Measurements from ENCODE around the gene EFEMP2.
"Not testable (repeated sequence)": the region's sequence is repeated elsewhere in the genome, so short reads cannot be mapped to it uniquely, and the experiment has no call there.

EFEMP2 gene

DNA sequence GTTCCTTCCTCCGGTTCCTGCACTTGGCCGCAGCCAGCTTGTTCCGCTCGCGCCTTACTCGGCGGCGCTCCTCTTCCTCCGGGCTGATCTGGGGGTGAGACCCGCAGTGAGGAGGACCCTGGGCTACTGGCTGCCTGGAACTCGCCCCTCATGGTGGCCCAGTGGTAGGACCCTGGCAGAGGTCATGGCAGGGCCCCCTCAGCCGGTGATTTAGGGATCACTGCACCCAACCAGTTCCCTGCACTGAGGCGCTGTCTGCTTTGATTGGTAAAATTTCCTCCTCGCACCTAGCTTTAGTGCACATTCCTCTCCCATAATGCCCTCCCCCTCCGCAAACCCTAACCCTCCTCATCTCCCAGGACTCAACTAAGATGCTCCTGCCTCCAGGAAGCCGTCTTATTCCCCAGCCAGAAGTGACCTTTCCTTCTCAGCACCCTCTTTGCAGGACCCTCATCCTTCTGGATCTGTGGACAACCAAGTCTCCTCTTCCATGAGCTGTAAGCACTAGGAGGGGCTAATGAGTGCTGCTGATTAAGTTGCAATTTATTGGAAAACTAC, 21.5 kb upstream of the EFEMP2 start:
- DNase-seq, result no peak
- TF ChIP-seq, protein P1, sequence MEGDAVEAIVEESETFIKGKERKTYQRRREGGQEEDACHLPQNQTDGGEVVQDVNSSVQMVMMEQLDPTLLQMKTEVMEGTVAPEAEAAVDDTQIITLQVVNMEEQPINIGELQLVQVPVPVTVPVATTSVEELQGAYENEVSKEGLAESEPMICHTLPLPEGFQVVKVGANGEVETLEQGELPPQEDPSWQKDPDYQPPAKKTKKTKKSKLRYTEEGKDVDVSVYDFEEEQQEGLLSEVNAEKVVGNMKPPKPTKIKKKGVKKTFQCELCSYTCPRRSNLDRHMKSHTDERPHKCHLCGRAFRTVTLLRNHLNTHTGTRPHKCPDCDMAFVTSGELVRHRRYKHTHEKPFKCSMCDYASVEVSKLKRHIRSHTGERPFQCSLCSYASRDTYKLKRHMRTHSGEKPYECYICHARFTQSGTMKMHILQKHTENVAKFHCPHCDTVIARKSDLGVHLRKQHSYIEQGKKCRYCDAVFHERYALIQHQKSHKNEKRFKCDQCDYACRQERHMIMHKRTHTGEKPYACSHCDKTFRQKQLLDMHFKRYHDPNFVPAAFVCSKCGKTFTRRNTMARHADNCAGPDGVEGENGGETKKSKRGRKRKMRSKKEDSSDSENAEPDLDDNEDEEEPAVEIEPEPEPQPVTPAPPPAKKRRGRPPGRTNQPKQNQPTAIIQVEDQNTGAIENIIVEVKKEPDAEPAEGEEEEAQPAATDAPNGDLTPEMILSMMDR (IDR thresholded peaks at IDR 0.05; ENCODE audit: low read depth, low read length), result no peak
- peaks cover 8% of the 10 kb centered on the region for H3K4me1 ChIP-seq
- H3K9me3 ChIP-seq, result no peaks in the 10 kb centered on the region; the same call in 1 of the 2 replicates
- H3K4me3 ChIP-seq (ENCODE audit: low read depth, low read length), result no peak overlapping the region
- H3K36me3 ChIP-seq, result no peaks in the 10 kb centered on the region
- peaks cover 11% of the 10 kb centered on the region for H3K27me3 ChIP-seq

DNA sequence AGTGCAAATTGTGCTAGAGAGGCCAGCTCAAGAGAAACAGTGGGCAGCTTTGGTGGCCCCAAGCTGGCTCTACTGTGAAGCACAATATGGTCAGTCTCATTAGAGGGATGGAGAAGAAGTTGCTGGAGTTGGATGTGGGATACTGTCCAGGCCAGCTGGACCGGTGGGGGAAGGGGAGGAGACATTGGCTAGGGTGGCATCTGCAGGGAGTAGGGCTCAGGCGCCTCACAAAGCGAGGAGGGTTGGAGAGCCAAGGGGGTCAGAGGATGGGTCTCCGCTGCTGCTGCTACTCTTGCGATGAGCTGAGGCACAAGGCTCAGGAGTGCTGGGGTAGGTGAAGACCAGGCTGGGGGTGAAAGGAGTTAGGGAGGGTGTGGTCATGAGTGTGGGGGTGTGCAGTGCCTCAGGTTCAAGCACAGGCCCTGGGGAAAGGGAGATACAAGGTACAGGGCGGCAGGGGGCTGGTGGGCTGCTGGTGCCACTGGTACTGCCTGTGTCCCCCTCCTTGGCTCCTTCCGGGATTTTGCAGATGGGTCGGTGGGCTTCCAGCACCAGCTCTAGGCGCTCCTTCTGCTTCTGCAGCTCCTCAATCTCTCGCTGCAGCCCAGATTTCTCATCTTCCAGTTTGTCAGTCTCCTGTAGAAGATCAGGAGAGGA, 20.2 kb upstream of the EFEMP2 start:
- Histone ChIP-seq H3K9me3 (no peaks in the 10 kb centered on the region), H3K27me3 (no peaks in the 10 kb centered on the region), H3K36me3 (no peaks in the 10 kb centered on the region), H3K4me1 (peaks cover 8% of the 10 kb centered on the region), H3K4me3 (ENCODE audit: low read depth, low read length) (peak overlapping the region; percentile 92)
- TF ChIP-seq, protein P1 (IDR thresholded peaks at IDR 0.05; ENCODE audit: low read depth, low read length), result no peak
- DNase-seq, result no peak

DNA sequence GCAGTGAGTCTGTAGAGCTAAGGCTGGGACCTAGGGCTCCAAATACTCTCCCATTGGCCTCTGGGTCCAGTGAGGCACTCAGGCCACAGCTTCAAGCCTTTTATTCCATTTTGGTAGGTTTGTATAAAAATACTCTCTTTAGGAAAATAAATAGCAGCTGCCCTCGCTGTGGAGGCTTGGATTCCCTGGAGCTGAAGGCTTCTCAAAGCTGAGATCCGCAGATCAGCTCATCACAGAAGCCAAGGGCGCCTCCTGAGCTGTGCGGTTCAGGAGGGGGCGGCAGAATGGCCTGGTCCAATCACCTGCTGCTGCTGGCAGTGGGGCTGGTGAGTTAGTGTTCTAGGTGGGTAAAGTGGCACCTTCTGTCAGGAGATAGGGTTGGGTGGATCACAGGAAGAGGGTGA, 19.5 kb upstream of the EFEMP2 start:
- H3K4me1 ChIP-seq, DNase-seq, H3K9me3 ChIP-seq, H3K27me3 ChIP-seq, H3K36me3 ChIP-seq: not testable (repeated sequence)
- H3K4me3 ChIP-seq (ENCODE audit: low read depth, low read length), result peak overlapping the region; percentile 92

DNA sequence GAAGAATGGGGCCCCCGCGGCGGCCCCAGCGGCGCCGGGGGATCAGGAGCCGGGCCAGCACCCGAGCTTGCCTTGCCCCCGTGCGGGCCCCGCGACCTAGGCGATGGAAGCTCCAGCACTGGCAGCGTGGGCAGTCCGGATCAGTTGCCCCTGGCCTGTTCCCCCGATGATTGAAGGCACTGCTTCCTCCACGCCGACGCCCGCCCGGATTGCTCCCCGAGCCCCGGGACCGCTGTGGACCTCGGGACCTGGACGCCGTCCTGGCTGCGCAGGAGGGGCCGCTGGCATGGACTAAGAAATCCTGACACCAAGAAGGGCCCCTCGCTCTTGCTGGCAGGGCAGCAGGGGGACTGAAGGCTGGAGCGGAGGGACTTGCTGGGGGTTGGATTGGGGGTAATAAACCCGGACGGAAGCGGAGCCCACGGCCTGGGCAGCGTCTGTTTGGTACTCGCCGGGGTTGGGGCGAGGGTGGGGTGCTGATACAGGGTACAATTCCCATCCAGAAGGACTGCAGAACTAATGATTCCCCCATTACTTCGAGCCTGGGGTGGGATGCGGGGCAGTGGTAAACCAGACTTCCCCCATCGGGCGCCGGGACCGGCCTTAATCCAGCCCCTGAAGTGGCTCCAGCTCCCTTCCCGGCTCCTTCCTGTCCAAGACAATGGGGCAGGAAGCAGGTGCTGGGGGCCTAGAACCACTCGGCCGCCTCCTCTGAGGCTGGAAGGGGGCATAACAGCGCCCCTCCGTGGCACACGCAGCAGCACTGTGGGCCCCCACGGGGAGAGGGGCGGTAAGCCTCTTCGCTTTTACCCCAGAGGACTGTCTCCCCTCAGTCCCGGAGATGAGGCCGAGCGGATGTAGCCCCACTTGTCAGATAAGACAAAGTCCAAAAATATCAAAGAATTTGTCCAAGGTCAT, 18.9 kb upstream of the EFEMP2 start:
- TF ChIP-seq, protein P1 (IDR thresholded peaks at IDR 0.05; ENCODE audit: low read depth, low read length), result peak; percentile 49; the same call in 1 of the 2 replicates
- DNase-seq, result peak; percentile 65
- peaks cover 6% of the 10 kb centered on the region; the same call in 1 of the 2 replicates for H3K36me3 ChIP-seq

DNA sequence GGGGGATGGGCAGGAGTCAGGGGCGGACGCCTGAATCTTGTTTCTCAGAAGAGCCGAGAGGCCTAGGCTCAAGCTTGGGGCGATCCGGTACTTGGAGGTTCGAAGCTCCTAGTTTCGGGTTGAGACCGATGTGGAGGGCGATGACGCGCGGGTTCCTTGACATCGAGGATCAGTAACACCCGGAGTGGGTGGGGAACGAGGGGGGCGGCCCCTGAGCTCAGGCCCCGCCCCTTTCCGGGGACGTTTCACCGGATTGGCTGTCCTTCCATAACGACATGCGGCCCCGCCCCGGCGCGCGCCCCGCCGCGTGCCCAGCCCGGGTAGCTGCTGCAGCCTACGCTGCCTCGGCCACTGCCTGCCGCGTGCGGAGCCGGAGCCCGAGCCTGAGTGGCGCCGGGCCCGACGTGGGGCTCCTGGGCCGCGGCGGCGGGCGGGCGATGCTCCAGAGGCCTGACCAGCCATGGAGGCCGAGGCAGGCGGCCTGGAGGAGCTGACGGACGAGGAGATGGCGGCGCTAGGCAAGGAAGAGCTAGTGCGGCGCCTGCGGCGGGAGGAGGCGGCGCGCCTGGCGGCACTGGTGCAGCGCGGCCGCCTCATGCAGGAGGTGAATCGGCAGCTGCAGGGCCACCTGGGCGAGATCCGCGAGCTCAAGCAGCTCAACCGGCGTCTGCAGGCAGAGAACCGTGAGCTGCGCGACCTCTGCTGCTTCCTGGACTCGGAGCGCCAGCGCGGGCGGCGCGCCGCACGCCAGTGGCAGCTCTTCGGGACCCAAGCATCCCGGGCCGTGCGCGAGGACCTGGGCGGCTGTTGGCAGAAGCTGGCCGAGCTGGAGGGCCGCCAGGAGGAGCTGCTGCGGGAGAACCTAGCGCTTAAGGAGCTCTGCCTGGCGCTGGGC, 18.0 kb upstream of the EFEMP2 start, which contains the start of gene CCDC85B:
TSS of gene CCDC85B (plus strand) at position 350 of the 895 bp plus-strand sequence. CDS start at position 461, 111 bp downstream.
- Histone ChIP-seq H3K4me1 (peaks cover 8% of the 10 kb centered on the region), H3K27me3 (no peaks in the 10 kb centered on the region), H3K4me3 (ENCODE audit: low read depth, low read length) (peak within 1 kb of the TSS; percentile 92), H3K9me3 (no peaks in the 10 kb centered on the region), H3K36me3 (peaks cover 10% of the 10 kb centered on the region)
- peak; percentile 99 for DNase-seq
- TF ChIP-seq, protein P1 (IDR thresholded peaks at IDR 0.05; ENCODE audit: low read depth, low read length), result peak; percentile 19

More for the DNA sequence above, 18.9 kb upstream of the EFEMP2 start:
- H3K4me1 ChIP-seq, result peaks cover 8% of the 10 kb centered on the region
- no peaks in the 10 kb centered on the region for H3K27me3 ChIP-seq
- H3K9me3 ChIP-seq, result no peaks in the 10 kb centered on the region
- H3K4me3 ChIP-seq (ENCODE audit: low read depth, low read length), result peak overlapping the region; percentile 92
